Fibroblast of mammary gland (primary cell): ENCODE data around the gene RANBP3L.

Source experiments
- DNase-seq: peaks from one replicate; pipeline ENCODE4 v3.0.0-alpha.2; 2010; ENCODE audit warnings: low read depth
- H3K4me3 ChIP-seq: 2 replicates; pipeline ENCODE4 v1.5.1; 2011; ENCODE audit warnings: low read depth, mild to moderate bottlenecking, low read length, moderate library complexity; ENCODE audit not compliant: control insufficient read depth
- CTCF ChIP-seq: conservative IDR thresholded peaks from 2 replicates; pipeline ENCODE4 v1.5.1; 2011; ENCODE audit warnings: low read depth, low read length, inconsistent platforms; ENCODE audit not compliant: control insufficient read depth, insufficient read depth

The RANBP3L gene

GRCh38 chr5:36252722-36253365, 48.9 kb downstream of the RANBP3L start:
- peak; percentile 75 for DNase-seq
- TF ChIP-seq CTCF, result no peak
- H3K4me3 ChIP-seq, result no peak overlapping the region

GRCh38 chr5:36251218-36251617, 50.5 kb downstream of the RANBP3L start:
- no peak for DNase-seq
- no peak overlapping the region for H3K4me3 ChIP-seq
- no peak for TF ChIP-seq CTCF

DNA sequence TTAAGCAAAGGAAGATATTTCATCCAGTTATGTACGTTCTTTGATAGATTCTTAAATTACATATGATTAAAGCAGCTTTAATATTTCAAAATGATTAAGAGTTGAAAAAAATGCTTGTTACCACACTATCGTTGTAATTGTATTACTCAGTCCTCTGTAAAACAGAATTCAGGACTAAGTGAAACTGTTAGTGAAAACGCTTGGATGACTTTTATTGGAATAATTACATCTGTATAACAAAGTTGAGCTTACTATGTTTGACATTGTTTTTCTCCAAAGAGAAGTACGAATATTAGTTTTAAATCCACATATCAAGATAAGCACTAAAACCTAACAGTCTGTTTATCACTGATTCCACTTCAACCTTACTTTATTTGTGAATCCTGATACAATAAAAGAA, 51.3 kb downstream of the RANBP3L start:
- DNase-seq, result no peak
- no peak for TF ChIP-seq CTCF

GRCh38 chr5:36246036-36246800, 55.5 kb downstream of the RANBP3L start:
- TF ChIP-seq CTCF, result no peak
- no peak overlapping the region for H3K4me3 ChIP-seq
- DNase-seq, result no peak

More for the DNA sequence above, 51.3 kb downstream of the RANBP3L start:
- H3K4me3 ChIP-seq, result no peak overlapping the region

DNA sequence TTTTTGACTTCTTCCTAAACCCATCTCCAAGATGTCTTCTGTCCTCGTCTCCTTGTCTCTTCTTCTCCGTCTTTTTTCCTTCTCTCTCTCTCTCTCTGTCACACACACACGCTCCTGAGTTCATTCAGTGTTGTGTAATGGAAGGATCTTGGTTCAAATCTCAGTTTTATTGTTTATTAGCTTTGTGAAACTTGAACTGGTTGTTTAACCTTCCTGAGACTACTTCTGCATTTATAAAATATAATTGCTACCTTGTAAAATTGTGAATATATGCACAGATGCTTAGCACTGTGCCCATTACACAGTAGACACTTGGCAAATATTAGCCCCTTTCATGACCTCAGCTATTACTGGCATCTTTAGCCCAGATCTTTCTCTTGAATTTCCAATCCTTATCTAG, 57.6 kb downstream of the RANBP3L start:
- no peak for TF ChIP-seq CTCF
- H3K4me3 ChIP-seq, result no peak overlapping the region
- DNase-seq, result no peak

DNA sequence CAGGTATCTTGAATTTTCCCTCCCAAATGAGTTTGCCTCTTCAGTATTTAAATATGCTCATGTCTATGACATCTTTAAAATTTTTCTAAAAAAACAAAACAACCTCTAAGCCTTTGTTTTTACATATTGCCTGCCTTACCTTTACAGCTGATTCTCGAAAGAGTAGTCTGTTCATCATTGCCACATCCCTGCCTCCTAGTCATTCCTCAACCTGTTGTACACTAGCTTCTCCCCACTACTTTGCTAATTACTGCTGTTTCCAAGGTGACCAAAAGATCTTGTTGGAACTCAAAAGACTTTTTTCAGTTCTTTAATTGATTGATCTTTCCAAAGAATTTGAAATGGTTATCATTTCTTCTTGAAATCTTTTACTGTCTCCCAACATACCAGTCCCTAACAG, 58.0 kb downstream of the RANBP3L start:
- no peak for TF ChIP-seq CTCF
- H3K4me3 ChIP-seq, result no peak overlapping the region

More for the DNA sequence above, 58.0 kb downstream of the RANBP3L start:
- no peak for DNase-seq
